ENCODE results near the gene CHD9NB. TPM values are rescaled to one million over a fixed set of nuclear protein-coding genes. Genes with fewer than 3 reads are reported as not detected.

CHD9NB gene
- polyA plus RNA-seq, 4 donors: 10.4 to 11.8 (median 11.2) TPM

- DNase-seq (ENCODE audit: low read depth in 4 of 4, low spot score in 2 of 4): no peak
Measured at GRCh38 chr16:53036066-53036465, 16.6 kb downstream of the CHD9NB start.

DNA sequence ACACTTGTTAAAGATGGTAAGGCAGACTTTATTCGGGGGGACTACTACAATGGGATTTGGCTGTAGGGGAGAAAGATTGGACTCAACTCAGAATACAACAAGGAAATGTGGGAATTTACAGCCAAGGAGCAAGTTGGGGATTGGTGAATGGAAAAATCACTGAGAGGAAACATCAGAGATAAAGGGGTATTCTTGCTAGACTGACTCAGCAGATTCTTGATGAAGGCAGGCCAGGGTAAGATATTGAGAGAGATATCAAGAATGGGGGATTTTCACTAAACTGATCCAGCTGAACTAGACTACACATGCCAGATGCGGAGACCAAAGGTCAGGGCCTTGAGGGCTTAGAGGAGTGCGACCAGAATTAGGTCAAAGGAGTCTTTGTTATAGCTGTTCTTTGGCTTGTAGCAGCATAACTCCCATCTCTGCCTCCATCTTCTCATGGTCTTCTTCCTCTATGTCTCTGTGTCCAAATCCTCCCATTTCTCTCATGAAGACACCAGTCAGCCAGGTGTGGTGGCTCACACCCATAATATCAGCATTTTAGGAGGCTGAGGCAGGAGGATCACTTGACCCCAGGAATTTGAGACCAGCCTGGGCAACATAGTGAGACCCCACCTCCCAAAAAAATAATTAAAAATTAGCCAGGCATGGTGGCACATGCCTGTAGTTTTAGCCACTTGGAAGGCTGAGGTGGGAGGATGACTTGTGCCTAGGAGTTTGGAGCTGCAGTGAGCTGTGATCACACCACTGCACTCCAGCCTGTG is 17.3 kb downstream of the CHD9NB start:
- DNase-seq (ENCODE audit: low read depth in 4 of 4, low spot score in 2 of 4): no peak

- DNase-seq (ENCODE audit: low read depth in 4 of 4, low spot score in 2 of 4): no peak
Measured at GRCh38 chr16:53034306-53034705, 18.4 kb downstream of the CHD9NB start.

DNA sequence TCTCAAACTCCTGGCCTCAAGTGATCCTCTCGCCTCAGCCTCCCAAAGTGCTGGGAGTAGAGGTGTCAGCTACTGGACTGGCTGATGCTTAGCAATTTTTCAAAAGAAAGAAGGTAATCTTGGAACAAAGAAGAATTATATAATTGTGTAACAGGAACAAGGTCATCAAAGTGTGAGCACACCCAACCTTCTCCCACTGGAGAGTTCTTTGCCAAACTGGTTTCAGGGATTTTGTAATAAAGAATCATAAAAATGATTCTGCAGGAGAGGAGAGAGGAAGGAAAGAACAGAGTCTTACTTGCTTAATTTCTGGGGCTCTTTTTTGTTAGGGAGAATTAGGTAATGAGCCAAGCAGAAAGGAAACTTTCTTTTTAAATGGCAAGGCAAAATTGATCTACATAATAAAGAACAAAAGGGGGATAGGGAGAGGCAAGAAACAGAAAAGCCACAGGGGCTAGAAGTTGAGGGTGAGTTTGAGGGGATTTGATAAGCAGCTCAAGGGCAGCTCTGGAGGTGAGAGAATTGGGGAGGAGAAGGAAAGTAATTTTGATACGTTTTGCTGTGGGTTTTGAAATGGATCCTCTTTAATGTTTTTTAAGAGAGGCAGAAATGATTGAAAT is 21.3 kb downstream of the CHD9NB start:
- no peak for DNase-seq (ENCODE audit: low read depth in 4 of 4, low spot score in 2 of 4)

DNA sequence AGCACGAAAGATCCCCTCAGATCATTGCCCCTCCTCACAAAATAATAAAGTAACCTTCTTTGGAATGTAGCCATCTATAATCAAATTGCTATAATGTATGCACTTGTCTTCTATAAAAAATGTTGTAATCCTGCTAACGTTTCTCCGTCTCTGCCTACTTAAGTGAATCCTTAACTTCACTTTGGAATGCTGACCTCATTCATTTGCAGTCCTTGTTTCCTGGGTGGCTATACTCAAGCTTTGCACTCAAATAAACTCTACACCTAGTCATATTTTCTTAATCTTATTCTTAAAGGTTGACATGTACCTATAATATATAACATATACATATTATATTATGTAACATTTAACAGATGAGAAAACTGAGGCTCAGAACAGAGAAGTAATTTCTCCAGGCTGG is 22.7 kb downstream of the CHD9NB start:
- DNase-seq (ENCODE audit: low read depth in 4 of 4, low spot score in 2 of 4): no peak

GRCh38 chr16:53024045-53024444 is 28.7 kb downstream of the CHD9NB start:
- no peak for DNase-seq (ENCODE audit: low read depth in 4 of 4, low spot score in 2 of 4)

- DNase-seq (ENCODE audit: low read depth in 4 of 4, low spot score in 2 of 4): no peak
Measured at GRCh38 chr16:53022374-53022773, 30.3 kb downstream of the CHD9NB start.

GRCh38 chr16:53018834-53019416 is 33.8 kb downstream of the CHD9NB start:
- no peak for DNase-seq (ENCODE audit: low read depth in 4 of 4, low spot score in 2 of 4)

GRCh38 chr16:53014287-53014686 is 38.4 kb downstream of the CHD9NB start:
- no peak for DNase-seq (ENCODE audit: low read depth in 4 of 4, low spot score in 2 of 4)

GRCh38 chr16:53007095-53007494 is 45.6 kb downstream of the CHD9NB start:
- no peak for DNase-seq (ENCODE audit: low read depth in 4 of 4, low spot score in 2 of 4)

GRCh38 chr16:52997922-52998321 is 54.8 kb downstream of the CHD9NB start:
- DNase-seq (ENCODE audit: low read depth in 4 of 4, low spot score in 2 of 4): no peak

- no peak for DNase-seq (ENCODE audit: low read depth in 4 of 4, low spot score in 2 of 4)
Measured at GRCh38 chr16:52994942-52995341, 57.8 kb downstream of the CHD9NB start.

DNA sequence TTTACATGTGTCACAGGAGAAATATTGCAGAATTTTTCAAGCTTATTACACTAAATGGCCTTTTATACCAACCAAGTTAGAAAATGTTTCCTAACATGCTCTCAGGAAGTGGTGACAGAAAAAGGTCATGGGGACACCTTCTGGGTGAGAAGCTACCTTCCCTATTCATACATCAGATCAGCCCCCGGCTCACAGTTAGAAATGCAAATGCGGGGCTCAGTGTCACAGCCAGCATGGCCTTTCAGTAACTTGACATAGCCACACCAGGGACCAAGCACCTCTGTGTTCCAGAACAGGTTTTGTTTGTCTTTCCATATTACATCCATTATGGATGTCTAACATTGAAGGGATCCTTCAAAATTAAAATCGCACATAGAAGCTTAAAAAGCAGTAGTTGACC is 59.5 kb downstream of the CHD9NB start:
- DNase-seq (ENCODE audit: low read depth in 4 of 4, low spot score in 2 of 4): no peak

DNA sequence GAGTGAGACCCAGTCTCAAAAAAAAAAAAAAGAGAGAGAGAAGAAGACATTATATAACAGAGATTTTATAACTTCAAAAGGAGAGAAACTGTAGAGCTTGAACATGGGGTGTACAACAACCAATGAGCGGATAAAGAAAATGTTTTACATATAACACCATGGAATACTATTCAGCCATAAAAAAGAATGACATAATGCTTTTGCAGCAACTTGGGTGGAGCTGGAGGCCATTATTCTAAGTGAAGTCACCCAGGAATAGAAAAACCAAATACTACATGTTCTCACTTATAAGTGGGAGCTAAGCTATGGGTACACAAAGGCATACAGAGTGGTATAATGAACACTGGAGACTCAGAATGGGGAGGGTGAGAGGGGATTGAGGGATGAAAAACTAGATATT is 61.1 kb downstream of the CHD9NB start:
- DNase-seq (ENCODE audit: low read depth in 4 of 4, low spot score in 2 of 4): no peak

Other genes with a start within 250 kb of the CHD9NB start
- gene CHD9, start 2.1 kb upstream of the CHD9NB start, polyA plus RNA-seq (ENCODE audit: insufficient read length in 4 of 4): 10 to 100 TPM; 50.1 to 66.2 (median 58.0) TPM

All from left renal cortex interstitium (tissue), 4 donors.